Hindlimb muscle (tissue), 1 donor: ENCODE measurements around the gene BARHL2. TPM values are rescaled to one million over a fixed set of nuclear protein-coding genes. Genes with fewer than 3 reads are reported as not detected.

Experiments
- DNase-seq: peaks from one replicate; pipeline ENCODE4 v3.0.0-alpha.2; 2013
- polyA plus RNA-seq: library from polyadenylated mRNA; unstranded; fragments of 120-200 nt; gene quantifications from one replicate; pipeline ENCODE4 v1.2.1, GENCODE V29; 2013; ENCODE audit not compliant: insufficient read length

Gene BARHL2
- polyA plus RNA-seq, 1 donor = not detected

DNA sequence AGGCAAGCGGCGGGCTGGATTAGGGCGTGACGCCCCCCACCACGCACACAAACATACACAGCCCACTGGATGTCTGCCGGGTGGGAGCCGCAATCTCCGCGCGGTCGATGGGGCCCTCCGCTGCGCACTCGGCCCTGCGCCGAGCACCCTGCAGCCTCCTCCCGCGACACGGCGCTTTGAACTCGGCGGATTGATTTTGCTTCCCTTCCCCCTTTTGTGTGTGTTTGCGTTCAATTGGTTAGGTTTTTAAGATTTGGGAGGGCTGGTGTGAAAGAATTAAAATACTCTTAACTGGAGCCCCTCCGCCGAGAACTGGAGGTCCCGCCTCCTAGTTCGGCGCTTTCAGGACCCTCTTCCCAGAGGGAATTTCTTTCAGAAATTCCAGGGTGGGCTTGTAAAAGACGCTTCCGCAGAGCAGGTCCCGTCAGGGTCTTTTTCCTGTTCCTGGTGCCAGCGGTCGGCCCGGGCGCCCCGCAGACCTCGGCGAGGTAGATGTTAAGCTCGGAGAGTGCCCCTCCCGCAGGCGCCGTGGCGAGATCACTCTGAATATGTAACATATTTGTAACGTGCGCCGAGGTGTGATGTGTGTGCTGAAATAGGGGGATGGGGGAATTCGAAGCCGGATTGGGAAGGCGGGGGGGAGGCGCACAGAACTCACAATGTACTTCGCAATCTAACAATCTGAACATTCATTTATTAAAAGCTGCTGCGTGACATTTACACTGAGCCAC lies 8.0 kb upstream of the BARHL2 start:
- DNase-seq = no peak

- DNase-seq = no peak
These were observed 7.3 kb upstream of the BARHL2 start for GRCh38 chr1:90724361-90724760.

GRCh38 chr1:90723590-90724108 lies 6.5 kb upstream of the BARHL2 start:
- DNase-seq = no peak

GRCh38 chr1:90722874-90723589 lies 5.9 kb upstream of the BARHL2 start:
- DNase-seq = no peak

- no peak for DNase-seq
These were observed 4.4 kb upstream of the BARHL2 start for GRCh38 chr1:90721210-90722194.

GRCh38 chr1:90720145-90720636 lies 3.1 kb upstream of the BARHL2 start:
- DNase-seq = no peak

DNA sequence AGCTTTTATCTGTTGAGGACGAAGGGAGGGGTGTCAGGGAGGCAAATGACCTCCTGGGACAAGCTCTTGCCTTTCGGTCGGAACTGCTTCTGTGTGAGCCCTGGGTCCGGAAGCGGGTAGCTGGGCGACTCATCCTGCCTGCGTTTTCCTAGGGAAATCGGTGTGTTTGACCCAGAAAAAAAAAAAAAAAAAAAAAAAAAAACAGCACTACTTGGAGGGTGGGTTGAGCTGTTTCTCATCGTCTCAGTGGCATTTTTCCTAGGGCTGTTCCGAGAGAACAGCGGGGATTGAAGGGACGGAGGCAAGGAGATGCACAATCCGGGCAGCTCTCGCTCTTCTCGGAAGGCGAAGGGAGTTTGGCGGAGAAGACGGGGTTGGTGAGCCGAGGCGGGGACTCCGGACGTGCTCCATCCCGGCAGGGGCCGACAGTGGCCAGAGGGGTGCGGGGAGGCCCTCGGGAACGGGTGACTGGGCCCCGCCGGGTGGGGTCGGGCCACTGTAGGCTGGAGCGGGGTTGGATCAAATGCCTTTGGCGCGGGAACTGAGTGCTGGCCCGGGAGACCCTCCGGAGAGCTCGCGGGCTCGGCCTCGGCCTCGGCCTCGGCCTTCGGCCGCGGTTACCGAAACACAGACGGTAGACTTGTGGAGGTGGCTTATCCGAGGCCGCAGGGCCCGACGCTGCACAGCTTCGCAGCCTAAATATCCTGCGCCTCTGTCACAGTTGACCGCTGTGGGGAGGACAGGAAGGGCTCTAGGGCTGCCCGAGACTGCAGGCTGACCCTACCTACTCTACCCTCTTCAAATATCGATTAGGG lies 2.4 kb upstream of the BARHL2 start:
- no peak for DNase-seq

GRCh38 chr1:90718411-90719329 lies 1.6 kb upstream of the BARHL2 start:
- DNase-seq = no peak

- DNase-seq = no peak
These were observed 736 bp upstream of the BARHL2 start for GRCh38 chr1:90717665-90718410.

DNA sequence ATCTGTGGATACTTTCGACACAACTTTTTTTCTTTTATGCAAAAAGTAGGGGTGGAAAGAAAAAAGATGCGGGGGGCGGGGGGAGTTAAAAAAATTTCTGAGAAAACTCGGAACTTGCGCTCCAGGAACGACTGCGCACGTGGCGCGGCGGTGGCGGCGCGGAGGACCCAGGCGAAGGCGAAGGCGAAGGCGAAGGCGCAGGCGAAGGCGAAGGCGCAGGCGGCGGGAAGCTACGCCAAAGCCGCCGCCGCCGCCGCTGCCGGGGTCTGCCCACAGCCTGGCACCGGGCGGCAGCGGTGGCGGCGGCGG lies 208 bp upstream of the BARHL2 start:
- DNase-seq = no peak

GRCh38 chr1:90716243-90716551 lies 905 bp downstream of the BARHL2 start:
- no peak for DNase-seq

- DNase-seq = no peak
These were observed 1.8 kb downstream of the BARHL2 start for GRCh38 chr1:90715309-90715708.

DNA sequence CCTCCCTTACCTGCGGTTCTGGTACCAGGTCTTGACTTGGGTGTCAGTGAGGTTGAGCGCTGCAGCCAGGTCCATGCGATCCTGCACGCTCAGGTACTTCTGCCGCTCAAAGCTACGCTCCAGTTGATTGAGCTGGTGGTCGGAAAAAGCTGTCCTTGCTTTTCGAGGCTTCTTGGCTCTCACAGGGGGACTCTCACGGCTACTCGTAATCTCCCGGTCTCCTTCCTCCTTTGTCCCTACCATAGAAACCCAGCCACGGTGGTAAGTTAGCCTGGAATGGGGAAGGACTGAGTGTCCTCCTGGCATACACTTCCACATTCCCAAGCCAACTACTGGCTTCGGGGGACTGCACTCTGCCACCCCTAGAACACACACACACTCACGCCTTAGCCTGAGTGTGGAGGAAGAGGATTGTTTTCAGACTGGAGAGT lies 2.6 kb downstream of the BARHL2 start:
- DNase-seq = no peak

GRCh38 chr1:90713741-90714509 lies 3.2 kb downstream of the BARHL2 start:
- no peak for DNase-seq

DNA sequence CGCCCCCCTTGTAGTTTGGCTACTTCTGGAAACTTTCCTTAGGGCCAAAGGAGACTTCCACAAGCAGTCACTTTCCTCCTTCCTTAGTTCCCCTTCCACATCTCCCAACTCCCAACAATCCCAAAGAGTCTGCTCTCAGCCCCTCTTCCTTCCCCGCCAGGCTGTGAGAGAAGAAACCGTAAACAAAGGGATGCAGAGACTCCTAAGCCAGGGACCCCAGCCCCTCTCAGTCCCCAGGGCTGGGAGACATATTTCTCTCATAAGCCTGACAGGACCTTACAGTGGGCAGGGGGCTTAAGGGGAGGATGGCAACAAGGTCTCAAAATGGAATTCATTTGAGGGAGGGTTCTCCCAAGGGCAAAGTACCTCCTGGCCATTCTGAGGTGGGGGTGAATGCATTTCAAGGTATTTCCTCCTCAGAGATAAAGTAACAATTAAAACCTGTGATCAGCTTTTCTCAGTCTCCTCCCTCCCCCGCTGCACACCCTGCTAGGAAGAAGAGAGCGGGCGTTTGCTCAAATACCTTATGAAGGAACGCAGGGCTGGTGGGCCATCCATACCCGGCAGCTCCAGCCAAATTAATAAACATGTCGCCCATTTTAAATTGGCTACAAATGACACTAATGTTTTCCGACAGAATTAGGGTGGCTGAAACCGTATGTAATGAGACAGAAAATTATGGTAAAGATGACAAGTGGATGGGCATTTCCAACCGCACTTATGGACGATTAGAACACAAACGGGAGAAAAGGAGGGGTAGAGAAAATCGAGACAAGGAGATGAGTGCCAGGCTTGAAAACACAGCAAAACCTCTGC lies 4.0 kb downstream of the BARHL2 start:
- DNase-seq = no peak

DNA sequence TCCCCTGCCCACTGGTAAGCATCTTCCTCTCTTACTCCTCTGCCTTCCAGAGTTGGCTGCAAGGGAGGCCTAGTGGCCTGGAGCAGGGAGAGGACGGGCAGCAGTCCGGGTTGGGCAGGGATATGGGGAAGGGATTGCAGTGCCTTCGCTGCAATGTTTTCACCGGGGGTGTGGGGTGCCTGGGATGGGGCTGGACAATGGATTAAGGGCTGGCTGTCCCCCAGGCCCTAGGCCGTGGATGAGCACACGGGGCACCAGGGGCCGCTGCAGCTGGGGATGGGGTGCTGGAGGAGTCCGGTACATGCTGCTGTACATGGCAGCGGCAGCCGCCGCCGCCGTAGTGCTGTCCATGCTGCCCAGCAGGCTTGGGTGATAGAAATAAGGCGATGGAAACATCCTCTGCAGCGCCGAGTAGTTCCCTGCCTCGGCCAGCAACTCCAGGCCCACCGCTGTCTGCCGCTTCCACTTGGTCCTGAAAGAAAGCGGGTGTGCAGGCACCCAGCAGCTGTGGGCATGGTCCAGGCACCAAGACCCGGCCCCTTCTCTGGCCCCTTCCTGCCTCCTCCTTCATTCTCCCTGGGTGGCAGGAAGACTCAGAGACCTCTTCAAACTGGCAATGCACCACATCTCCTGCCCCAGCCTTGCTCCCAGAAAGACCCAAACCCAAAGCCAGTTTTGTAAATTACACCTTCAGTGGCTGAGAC lies 4.8 kb downstream of the BARHL2 start:
- no peak for DNase-seq

DNA sequence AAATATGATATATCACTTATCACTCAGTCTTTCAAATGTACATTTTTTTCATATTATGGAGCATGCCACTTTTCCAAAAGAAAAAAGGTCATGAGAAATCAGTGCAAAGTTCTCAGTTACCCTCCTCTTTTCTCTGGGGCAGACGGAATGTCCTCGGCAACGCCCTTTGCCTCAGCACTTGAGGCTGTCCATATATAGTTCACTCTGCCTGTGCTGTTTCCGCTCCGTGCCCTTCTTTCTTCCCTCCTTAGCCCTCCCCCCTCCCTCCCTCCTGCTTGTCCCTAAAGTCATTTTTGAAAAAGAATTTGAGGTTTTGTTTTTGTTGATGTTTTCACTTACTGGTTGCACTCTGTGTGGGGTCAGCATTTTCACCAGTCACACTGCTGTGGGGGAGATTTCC lies 5.4 kb downstream of the BARHL2 start:
- no peak for DNase-seq
